HepG2 (cell line): ENCODE data around the gene PRDX3. TPM values are rescaled to one million over a fixed set of nuclear protein-coding genes. Genes with fewer than 3 reads are reported as not detected.

Experiments used
- FOXP1 ChIP-seq, 2 experiments: fragments of 450-650 bp in 1 of 2; IDR thresholded peaks; 2 replicates each; pipeline ENCODE4 v1.6.1; 2017 to 2018; ENCODE audit warnings: antibody characterized with exemption in 1 of 2
- FOXP4 ChIP-seq: sonication (generic); formaldehyde crosslinking; IDR thresholded peaks from 2 replicates; pipeline ENCODE4 v1.4.0; 2020; ENCODE audit warnings: missing genetic modification reagents
- FUBP1 ChIP-seq: sonication (generic); formaldehyde crosslinking; IDR thresholded peaks from 2 replicates; pipeline ENCODE4 v1.5.1; 2020; ENCODE audit warnings: missing genetic modification reagents, mild to moderate bottlenecking, borderline replicate concordance
- HDAC1 ChIP-seq: sonication (generic); formaldehyde crosslinking; IDR thresholded peaks from 2 replicates; pipeline ENCODE4 v1.5.1; 2020; ENCODE audit warnings: mild to moderate bottlenecking, missing genetic modification reagents
- MAFF ChIP-seq: IDR thresholded peaks from 2 replicates; pipeline ENCODE4 v1.6.1; 2011; ENCODE audit warnings: low read depth, low read length, improper control_type of control experiment
- MED13 ChIP-seq: sonication (generic); formaldehyde crosslinking; IDR thresholded peaks from 2 replicates; pipeline ENCODE4 v1.5.0; 2020; ENCODE audit warnings: missing genetic modification reagents
- MYC ChIP-seq: sonication (generic); formaldehyde crosslinking; IDR thresholded peaks from 2 replicates; pipeline ENCODE4 v1.9.0; 2021; ENCODE audit warnings: missing genetic modification reagents, borderline replicate concordance
- NFYC ChIP-seq: IDR thresholded peaks from 2 replicates; pipeline ENCODE4 v1.6.1; 2016; ENCODE audit warnings: missing genetic modification reagents, missing compliant biosample characterization
- PCBP1 ChIP-seq: fragments of 200-400 bp; formaldehyde crosslinking; IDR thresholded peaks from 2 replicates; pipeline ENCODE4 v1.6.1; 2017; ENCODE audit warnings: mild to moderate bottlenecking, low read depth, low read length, borderline replicate concordance
- RFXAP ChIP-seq: sonication (generic); formaldehyde crosslinking; IDR thresholded peaks from 2 replicates; pipeline ENCODE4 v1.4.0; 2020; ENCODE audit warnings: missing genetic modification reagents, borderline replicate concordance
- SMAD3 ChIP-seq: sonication (generic); formaldehyde crosslinking; IDR thresholded peaks from 2 replicates; pipeline ENCODE4 v1.4.0; 2020; ENCODE audit warnings: missing genetic modification reagents
- SPEN ChIP-seq: sonication (generic); formaldehyde crosslinking; IDR thresholded peaks from 2 replicates; pipeline ENCODE4 v1.5.1; 2020; ENCODE audit warnings: low read depth, mild to moderate bottlenecking, missing genetic modification reagents
- STAT6 ChIP-seq: sonication (generic); formaldehyde crosslinking; IDR thresholded peaks from 2 replicates; pipeline ENCODE4 v1.4.0; 2020; ENCODE audit warnings: missing genetic modification reagents, mild to moderate bottlenecking, borderline replicate concordance
- TAF1 ChIP-seq: sonication (generic); formaldehyde crosslinking; IDR thresholded peaks from 2 replicates; pipeline ENCODE4 v1.4.0; 2020; ENCODE audit warnings: missing genetic modification reagents
- TARDBP ChIP-seq: sonication (generic); formaldehyde crosslinking; IDR thresholded peaks from 2 replicates; pipeline ENCODE4 v1.8.0; 2022; ENCODE audit warnings: mild to moderate bottlenecking, missing genetic modification reagents
- ZC3H4 ChIP-seq: sonication (generic); formaldehyde crosslinking; IDR thresholded peaks from 2 replicates; pipeline ENCODE4 v1.4.0; 2020; ENCODE audit warnings: missing genetic modification reagents, borderline replicate concordance
- ZFP36L1 ChIP-seq: sonication (generic); formaldehyde crosslinking; IDR thresholded peaks from 2 replicates; pipeline ENCODE4 v1.8.0; 2022; ENCODE audit warnings: mild to moderate bottlenecking, missing genetic modification reagents, moderate library complexity
- ZNF160 ChIP-seq: sonication (generic); formaldehyde crosslinking; IDR thresholded peaks from 2 replicates; pipeline ENCODE4 v1.8.0; 2022; ENCODE audit warnings: mild to moderate bottlenecking, inconsistent platforms, missing genetic modification reagents
- ZNF256 ChIP-seq: sonication (generic); formaldehyde crosslinking; conservative IDR thresholded peaks from 2 replicates; pipeline ENCODE4 v1.4.0; 2020; ENCODE audit warnings: missing genetic modification reagents
- ZNF275 ChIP-seq: sonication (generic); formaldehyde crosslinking; IDR thresholded peaks from 2 replicates; pipeline ENCODE4 v1.8.0; 2022; ENCODE audit warnings: missing genetic modification reagents, mild to moderate bottlenecking, inconsistent platforms, borderline replicate concordance
- ZNF430 ChIP-seq: sonication (generic); formaldehyde crosslinking; IDR thresholded peaks from 2 replicates; pipeline ENCODE4 v1.9.0; 2021; ENCODE audit warnings: mild to moderate bottlenecking, missing genetic modification reagents
- ZNF713 ChIP-seq: sonication (generic); formaldehyde crosslinking; IDR thresholded peaks from 2 replicates; pipeline ENCODE4 v1.4.0; 2020; ENCODE audit warnings: mild to moderate bottlenecking, missing genetic modification reagents
- polyA plus RNA-seq, 8 experiments: library from polyadenylated mRNA; depleted of rRNA in 3 of 8; stranded (reverse) in 7 of 8; unstranded in 1 of 8; fragments of >200 nt; fragmentation: Illumina TruSeq in 4 of 8; extraction: Trizol in 4 of 8; gene quantifications; 2 replicates each; pipeline versions ENCODE4 v1.2.1 to v1.2.3, GENCODE V29; 2011 to 2016; ENCODE audit warnings: low read depth in 4 of 8, missing spikeins in 1 of 8, mixed read lengths in 1 of 8; ENCODE audit not compliant: insufficient read depth in 1 of 8
- total RNA-seq, 5 experiments: library from RNA; depleted of rRNA; stranded (reverse); fragments of >200 nt; fragmentation: Illumina TruSeq; extraction: Trizol; gene quantifications; 2 replicates each; pipeline ENCODE4 v1.2.3, GENCODE V29; 2016; ENCODE audit warnings: low read depth in 1 of 5

The PRDX3 gene
- total and polyA plus RNA-seq, 2 of the 13 experiments (the other 11 are each of a cell fraction or from before 2014, with no cell fraction given) = 407 to 565 TPM

- peak; percentile 50 for TF ChIP-seq FOXP4
- TF ChIP-seq SPEN (CRISPR knock-in tag) = peak; percentile 73; the same call in 1 of the 2 replicates
- TF ChIP-seq NFYC = no peak
- 0 out of 2 replicates have a peak, but pooled peaks have one; percentile 6 for TF ChIP-seq TARDBP (CRISPR knock-in tag)
- 0 out of 2 replicates have a peak, but pooled peaks have one; percentile 35 for TF ChIP-seq STAT6
- peak; percentile 61; the same call in 1 of the 2 replicates for TF ChIP-seq TAF1 (CRISPR knock-in tag)
- peak; percentile 75; the same call in 1 of the 2 replicates for TF ChIP-seq ZNF430 (CRISPR knock-in tag)
- no peak for TF ChIP-seq ZC3H4 (CRISPR knock-in tag)
- no peak for TF ChIP-seq FUBP1 (CRISPR knock-in tag)
- TF ChIP-seq ZNF160 (CRISPR knock-in tag) = no peak
- TF ChIP-seq FOXP1 (IDR thresholded peaks at IDR 0.05) = no peak
- TF ChIP-seq FOXP1 (CRISPR knock-in tag; IDR thresholded peaks at IDR 0.05) = no peak
- peak; percentile 66 for TF ChIP-seq HDAC1 (CRISPR knock-in tag)
- TF ChIP-seq MAFF = no peak
- no peak for TF ChIP-seq SMAD3
- TF ChIP-seq ZNF275 (CRISPR knock-in tag) = no peak
- no peak for TF ChIP-seq ZNF713
- TF ChIP-seq RFXAP (CRISPR knock-in tag) = 0 out of 2 replicates have a peak, but pooled peaks have one; percentile 11
- peak; percentile 76; the same call in 1 of the 2 replicates for TF ChIP-seq MYC (CRISPR knock-in tag)
- no peak for TF ChIP-seq ZFP36L1
- TF ChIP-seq PCBP1 = no peak
- 0 out of 2 replicates have a peak, but pooled peaks have one; percentile 31 for TF ChIP-seq ZNF256 (CRISPR knock-in tag)
- TF ChIP-seq MED13 (CRISPR knock-in tag) = no peak; the same call in 1 of the 2 replicates
These were observed 27.4 kb upstream of the PRDX3 start (continued) for GRCh38 chr10:119205894-119206602.
